Nephron progenitor cell (in vitro differentiated cells): Measurements from ENCODE around the gene NCL.
A peak's percentile ranks its signal among the peaks of the same experiment; 100 is the strongest.

Experiments
- DNase-seq: peaks from one replicate; pipeline ENCODE4 v3.0.0; 2021
- H3K27ac Mint-ChIP-seq: 2 replicates; pipeline ENCODE4 v1.8.0; 2021; ENCODE audit warnings: mild to moderate bottlenecking, moderate library complexity, mixed read lengths
- H3K27me3 Mint-ChIP-seq: 2 replicates; pipeline ENCODE4 v1.8.0; 2021; ENCODE audit warnings: mild to moderate bottlenecking, low read depth, mixed read lengths; ENCODE audit not compliant: poor library complexity
- H3K36me3 Mint-ChIP-seq: 2 replicates; pipeline ENCODE4 v1.8.0; 2021; ENCODE audit warnings: low read depth, mixed read lengths
- H3K4me1 Mint-ChIP-seq: 2 replicates; pipeline ENCODE4 v1.8.0; 2021; ENCODE audit warnings: mixed read lengths
- H3K4me3 Mint-ChIP-seq: 2 replicates; pipeline ENCODE4 v1.8.0; 2021; ENCODE audit warnings: mild to moderate bottlenecking, moderate library complexity, mixed read lengths
- H3K9me3 Mint-ChIP-seq: 2 replicates; pipeline ENCODE4 v1.8.0; 2021; ENCODE audit warnings: mild to moderate bottlenecking, moderate library complexity, mixed read lengths
- TF ChIP-seq, protein P1 (sequence below): fragments of 200-600 bp; sonication (generic); IDR thresholded peaks from 2 replicates; pipeline ENCODE4 v1.5.0; 2021; ENCODE audit warnings: antibody characterized with exemption

Gene NCL

GRCh38 chr2:231418820-231419640 is 45.3 kb downstream of the NCL start:
- DNase-seq: no peak
- H3K4me3 Mint-ChIP-seq: no peak overlapping the region
- peaks cover 17% of the 10 kb centered on the region for H3K27me3 Mint-ChIP-seq
- no peak overlapping the region for H3K27ac Mint-ChIP-seq
- no peaks in the 10 kb centered on the region for H3K36me3 Mint-ChIP-seq
- peaks cover 13% of the 10 kb centered on the region for H3K4me1 Mint-ChIP-seq
- TF ChIP-seq, protein P1, sequence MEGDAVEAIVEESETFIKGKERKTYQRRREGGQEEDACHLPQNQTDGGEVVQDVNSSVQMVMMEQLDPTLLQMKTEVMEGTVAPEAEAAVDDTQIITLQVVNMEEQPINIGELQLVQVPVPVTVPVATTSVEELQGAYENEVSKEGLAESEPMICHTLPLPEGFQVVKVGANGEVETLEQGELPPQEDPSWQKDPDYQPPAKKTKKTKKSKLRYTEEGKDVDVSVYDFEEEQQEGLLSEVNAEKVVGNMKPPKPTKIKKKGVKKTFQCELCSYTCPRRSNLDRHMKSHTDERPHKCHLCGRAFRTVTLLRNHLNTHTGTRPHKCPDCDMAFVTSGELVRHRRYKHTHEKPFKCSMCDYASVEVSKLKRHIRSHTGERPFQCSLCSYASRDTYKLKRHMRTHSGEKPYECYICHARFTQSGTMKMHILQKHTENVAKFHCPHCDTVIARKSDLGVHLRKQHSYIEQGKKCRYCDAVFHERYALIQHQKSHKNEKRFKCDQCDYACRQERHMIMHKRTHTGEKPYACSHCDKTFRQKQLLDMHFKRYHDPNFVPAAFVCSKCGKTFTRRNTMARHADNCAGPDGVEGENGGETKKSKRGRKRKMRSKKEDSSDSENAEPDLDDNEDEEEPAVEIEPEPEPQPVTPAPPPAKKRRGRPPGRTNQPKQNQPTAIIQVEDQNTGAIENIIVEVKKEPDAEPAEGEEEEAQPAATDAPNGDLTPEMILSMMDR: no peak
- no peaks in the 10 kb centered on the region for H3K9me3 Mint-ChIP-seq

- no peak overlapping the region for H3K4me3 Mint-ChIP-seq
- TF ChIP-seq, protein P1: no peak
- no peak overlapping the region for H3K27ac Mint-ChIP-seq
- H3K9me3 Mint-ChIP-seq: peaks cover 17% of the 10 kb centered on the region
- no peak for DNase-seq
- H3K36me3 Mint-ChIP-seq: peaks cover 5% of the 10 kb centered on the region
- peaks cover 30% of the 10 kb centered on the region for H3K4me1 Mint-ChIP-seq
- H3K27me3 Mint-ChIP-seq: peaks cover 23% of the 10 kb centered on the region
Observed at GRCh38 chr2:231415029-231415428, 49.3 kb downstream of the NCL start.

- H3K27ac Mint-ChIP-seq: no peak overlapping the region
- TF ChIP-seq, protein P1: no peak
- peaks cover 23% of the 10 kb centered on the region for H3K27me3 Mint-ChIP-seq
- peaks cover 5% of the 10 kb centered on the region for H3K36me3 Mint-ChIP-seq
- peak overlapping the region; percentile 8 for H3K4me3 Mint-ChIP-seq
- H3K4me1 Mint-ChIP-seq: peaks cover 26% of the 10 kb centered on the region
- no peak for DNase-seq
- peaks cover 19% of the 10 kb centered on the region for H3K9me3 Mint-ChIP-seq
Observed at GRCh38 chr2:231413921-231414476, 50.3 kb downstream of the NCL start.

DNA sequence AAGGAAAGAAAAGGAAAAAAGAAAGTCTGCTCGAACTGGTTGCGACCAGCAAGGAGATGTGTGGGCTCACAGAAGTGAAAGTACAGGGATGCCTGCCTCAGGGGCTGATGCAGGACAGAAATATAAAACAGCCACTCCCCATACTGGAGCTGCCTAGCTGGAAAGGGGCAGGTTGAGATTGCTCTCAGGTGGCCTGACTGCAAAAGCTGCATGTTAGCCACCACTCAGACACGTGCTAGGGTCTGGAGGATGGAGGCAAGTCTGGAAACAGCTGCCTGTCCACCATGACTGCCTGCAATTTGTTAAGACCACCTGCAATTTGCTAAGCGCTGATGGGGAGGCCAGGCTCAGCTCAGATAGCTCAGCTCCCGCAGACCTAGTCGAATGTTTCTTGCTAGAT is 50.8 kb downstream of the NCL start:
- TF ChIP-seq, protein P1: no peak
- Mint-ChIP-seq H3K9me3 (peaks cover 23% of the 10 kb centered on the region), H3K4me1 (peaks cover 21% of the 10 kb centered on the region), H3K36me3 (peaks cover 5% of the 10 kb centered on the region), H3K27me3 (peaks cover 21% of the 10 kb centered on the region), H3K27ac (no peak overlapping the region), H3K4me3 (no peak overlapping the region)
- DNase-seq: no peak

DNA sequence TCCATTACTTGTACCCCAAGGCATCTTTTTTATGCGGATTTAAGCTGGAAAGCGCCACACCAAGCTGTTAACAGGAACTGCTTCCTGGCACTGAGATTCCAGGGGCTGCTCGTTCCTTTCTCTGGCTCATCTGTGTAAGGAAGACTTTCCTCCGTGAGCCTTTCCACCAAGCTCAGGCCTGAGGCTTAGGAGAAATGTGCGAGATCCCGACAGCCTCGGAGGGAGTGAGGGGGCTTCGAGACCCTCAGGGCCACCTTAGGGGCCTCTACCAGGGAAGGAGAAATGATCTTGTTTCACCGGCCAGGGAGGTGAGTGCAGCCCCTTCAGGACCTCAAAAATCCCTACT is 51.7 kb downstream of the NCL start:
- TF ChIP-seq, protein P1: no peak
- Mint-ChIP-seq H3K27me3 (peaks cover 19% of the 10 kb centered on the region), H3K27ac (no peak overlapping the region), H3K4me1 (peaks cover 21% of the 10 kb centered on the region), H3K36me3 (peaks cover 5% of the 10 kb centered on the region), H3K9me3 (peaks cover 27% of the 10 kb centered on the region), H3K4me3 (peak overlapping the region; percentile 79)
- no peak for DNase-seq
